HG03521 (cell line): ENCODE measurements around the gene SEMA6A.

Experiments used
- ATAC-seq: cut with Tn5 transposase; IDR thresholded peaks from one replicate; pipeline ENCODE4 v1.9.1; 2021; ENCODE audit warnings: mild to moderate bottlenecking, moderate library complexity; ENCODE audit not compliant: unreplicated experiment

SEMA6A gene

DNA sequence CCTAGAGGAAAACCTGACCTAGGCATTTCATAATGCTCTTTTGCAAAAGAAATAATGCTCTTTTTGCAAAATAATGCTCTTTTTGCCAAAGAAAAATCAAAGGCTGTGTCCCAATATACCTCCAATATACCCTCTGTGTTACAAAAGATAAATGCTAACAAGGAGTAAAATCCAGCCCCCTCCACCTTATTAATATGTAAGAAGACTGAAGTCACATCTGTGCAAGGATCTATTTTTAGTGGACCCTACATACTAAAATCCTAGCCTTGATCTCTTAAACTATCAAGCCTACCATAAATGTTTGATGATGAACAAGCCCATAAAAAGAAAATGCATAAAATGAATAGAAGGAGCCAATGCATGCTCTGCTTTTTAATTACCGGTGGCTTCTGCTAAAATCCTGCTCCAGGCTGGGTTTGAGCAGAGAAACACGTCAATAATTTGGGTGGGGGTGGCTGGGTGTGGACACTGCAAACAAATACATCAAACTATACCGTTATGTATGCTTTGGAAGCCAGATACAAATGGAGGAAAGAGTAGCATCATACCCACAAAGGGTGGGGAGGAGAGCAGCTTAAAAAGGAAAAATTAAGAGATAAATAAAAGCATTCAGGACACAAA lies 131.6 kb downstream of the SEMA6A start:
- ATAC-seq = no peak

DNA sequence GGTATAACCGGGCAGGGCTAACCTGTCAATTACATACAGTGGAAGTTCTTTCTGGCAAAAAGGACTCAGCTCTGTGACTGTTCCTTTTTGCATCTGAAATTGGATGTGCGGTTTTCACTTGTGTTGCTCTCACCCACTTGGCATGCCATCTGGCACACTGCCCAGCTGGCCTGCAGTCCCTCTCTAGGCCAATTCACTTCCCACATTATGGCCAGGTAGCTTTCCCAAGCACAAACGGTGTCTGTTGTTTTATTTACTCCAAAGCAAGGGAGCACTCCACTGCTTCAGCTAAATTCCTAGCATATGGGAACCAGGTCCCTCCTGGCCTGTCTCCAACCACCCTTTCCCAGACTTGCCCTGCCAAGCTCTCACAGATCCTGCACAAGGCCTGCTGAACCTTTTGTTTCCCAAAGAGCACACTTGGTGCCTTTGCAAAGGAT lies 132.5 kb downstream of the SEMA6A start:
- ATAC-seq = no peak

DNA sequence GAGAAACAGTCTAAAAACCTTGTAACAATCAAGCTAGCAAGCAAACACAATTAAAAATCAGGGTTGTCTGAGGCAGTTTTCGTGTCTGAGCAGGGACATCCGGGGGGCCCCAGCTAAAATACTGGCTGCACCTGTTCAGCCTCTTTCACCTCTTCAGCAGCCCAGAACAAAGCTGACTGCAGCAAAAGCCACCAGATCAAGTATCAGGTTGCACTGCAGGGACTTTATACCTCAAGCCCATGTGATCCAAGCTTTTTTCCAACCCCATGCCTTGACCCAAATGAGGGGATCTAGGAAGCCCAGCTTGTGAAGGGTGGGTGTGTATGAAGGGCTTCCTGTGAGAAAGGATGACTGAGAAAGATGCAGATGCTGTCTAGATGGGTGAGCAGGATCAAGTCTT lies 133.4 kb downstream of the SEMA6A start:
- no peak for ATAC-seq

DNA sequence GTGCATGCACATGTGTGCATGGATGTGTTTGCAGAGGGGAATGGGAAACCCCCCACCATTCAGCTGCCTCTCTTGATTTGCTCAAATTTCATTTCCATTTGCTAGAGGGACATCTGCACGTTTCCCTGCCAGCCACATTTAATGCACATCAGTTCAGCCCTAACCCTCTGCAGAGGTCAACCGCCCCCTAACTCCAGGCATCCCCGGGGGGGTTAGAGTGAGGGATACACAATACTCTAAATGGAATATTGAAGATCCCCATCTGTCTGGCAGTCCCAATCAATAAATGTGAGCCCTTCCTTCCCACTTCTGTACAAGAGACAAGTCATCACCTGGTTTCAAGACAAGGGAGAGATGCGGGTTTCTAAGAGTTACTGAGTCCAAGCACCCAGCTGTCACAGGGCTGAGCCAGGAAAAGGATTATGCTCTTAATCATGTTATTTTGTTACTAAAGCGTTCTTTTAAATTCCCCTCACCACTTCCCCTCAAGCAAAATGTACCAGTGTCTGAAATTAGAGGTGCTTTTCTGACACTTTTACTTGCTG lies 134.1 kb downstream of the SEMA6A start:
- ATAC-seq = no peak

DNA sequence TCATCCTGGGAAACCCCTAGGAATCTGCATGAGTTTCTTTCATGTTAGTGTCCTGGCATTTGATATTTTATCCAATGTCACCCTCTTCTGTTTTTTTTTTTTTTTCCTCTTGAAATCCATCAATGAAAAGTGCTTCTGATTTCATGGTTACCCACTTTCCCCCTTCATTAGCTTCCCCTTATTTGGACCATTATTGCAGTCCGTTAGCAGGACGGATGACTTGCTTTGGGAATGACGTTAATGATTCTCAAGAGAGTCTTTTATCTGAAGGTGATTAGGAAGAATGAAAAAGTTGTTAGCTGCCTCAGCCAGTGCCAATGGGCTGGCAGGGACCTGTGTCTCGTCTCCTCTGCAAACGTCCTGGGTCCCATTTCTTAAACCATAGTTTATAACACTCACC lies 134.7 kb downstream of the SEMA6A start:
- no peak for ATAC-seq

DNA sequence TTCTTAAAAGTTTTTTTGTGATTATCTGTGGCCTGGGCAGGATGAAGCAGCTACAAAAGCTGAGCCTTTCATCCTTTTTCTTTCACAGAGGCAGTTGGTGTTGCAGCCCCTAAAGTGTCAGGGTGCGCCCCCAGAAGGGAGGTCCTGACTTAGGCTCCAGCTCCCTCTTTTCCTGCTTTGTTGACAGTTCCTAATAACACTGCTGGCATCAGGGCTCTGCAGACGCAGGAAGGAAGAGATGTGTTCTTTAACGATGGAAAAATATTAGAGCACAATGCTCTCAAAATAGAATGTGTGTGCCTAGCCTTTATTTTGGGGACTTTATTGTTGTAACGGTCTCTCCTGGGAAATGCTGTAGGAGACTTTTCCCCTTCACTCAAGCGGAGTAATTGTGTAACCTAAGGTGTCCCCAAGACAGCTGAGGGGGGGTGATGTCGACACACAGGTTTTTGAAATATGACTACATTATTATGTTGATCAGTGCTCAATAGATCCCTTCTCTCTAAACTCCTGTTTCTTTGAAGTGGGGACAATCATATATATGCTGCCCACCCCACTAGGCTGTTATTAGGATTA lies 135.6 kb downstream of the SEMA6A start:
- no peak for ATAC-seq

DNA sequence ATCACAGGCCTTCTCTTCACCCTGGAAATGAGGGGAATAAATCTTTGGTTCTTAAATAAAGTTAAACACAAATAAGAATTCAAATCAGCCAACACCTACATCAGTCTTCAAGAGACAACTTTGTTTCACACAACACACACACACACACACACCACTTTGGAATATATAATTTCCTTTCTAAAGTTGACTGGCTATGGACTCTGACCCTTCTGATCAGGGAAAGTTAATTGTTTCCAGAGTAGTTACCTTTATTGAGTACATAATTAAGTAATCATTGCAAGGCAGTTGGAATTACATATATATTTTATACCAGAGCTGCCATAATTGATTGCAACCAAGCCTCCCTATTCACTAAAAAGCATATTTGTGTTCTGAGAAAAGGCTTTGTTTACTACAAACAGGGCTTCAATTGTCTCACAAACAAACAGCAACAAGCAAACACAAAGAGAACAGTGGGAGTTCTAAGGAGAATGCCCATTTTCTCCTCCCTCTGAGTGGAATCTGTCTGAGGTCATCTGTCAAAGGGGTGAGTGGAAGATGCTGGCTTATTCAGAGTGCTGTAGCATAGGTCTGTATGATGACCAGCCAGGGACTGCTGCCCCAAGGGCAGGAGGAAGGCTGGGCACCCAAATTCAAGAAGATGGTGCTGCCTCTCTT lies 136.6 kb downstream of the SEMA6A start:
- no peak for ATAC-seq

DNA sequence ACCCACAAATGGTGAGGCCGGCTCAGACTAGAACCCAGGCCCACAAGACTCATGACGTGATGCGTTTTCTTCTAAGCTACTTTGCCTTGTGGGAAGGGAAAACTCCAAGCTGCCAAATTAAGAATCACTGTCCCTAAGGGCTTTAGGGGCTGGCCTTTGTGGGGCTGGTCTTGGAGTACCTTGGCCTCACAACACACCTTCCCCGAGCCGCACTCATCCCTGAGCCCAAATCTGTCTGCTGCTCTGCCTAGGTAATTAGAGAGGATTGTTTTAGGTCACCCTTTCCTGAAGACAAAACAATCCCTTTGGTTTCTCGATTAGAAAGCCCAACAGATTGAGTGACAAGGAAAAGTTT lies 137.3 kb downstream of the SEMA6A start:
- no peak for ATAC-seq

DNA sequence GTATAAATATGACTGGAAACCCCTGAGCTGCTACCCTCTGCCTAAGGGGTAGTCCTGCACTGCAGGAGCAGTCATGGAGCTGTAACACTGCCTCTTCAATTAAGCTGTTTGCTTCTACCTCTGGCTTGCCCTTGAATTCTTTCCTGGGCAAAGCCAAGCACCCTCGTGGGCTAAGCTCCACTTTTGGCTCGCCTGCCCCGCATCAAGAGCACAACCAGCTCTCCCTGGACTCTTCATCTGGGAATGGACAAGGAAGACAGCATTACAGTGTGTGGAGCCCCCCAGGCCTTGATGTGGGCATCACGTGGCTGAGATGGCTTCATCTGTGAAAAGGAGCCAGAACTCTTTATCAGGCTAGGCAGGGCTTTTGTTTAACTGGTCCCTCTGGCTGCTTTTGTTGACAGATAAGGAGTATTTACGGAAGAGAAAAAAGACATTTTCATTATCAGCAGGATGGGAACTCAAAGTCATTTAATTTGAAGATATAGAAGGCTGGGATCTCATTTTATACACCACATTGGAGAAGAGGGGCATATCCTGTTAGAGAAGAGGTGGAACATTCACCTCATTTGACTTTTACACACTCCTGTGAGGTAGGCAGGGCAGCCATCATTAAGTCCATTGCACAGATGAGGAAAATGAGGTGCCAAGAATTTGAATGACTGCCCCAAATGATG lies 137.8 kb downstream of the SEMA6A start:
- no peak for ATAC-seq

DNA sequence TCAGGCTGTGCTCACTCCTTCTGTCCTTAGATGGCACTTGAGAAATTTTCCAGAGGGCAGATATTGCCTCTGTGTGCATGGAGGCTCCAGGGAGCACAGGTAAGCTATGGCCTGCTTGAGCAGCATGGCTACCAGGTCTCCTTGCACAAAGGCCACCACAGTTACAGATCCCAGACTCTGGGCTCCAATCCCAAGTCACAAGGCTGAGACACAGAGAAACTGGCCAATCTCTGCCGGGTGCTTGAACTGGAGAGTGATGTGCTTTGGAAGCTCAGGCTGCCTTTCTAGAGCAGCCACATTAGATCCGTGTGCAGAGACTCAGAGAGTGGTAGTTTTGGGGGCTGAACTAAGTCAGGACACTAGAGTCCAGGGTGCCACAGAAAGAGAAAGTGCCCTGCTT lies 145.7 kb downstream of the SEMA6A start:
- ATAC-seq = no peak

DNA sequence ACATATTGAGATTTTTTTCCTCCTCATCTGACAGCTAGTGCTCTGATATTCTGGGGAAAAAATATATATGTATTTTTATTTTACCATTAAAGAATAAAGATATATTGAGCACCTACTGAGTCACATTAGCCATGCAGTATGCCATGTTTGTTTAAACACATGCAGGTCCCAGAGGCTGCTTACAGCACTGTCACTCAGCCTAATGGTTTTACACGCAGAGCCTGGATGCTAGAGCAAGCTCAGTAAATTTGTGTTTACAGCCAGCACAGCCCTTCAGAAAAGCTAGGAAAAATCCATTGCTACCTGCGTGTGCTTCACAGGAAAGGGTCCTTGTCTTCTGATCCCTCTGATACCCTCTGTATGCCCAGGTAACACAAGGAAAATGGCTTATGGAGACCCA lies 146.2 kb downstream of the SEMA6A start:
- ATAC-seq = no peak

DNA sequence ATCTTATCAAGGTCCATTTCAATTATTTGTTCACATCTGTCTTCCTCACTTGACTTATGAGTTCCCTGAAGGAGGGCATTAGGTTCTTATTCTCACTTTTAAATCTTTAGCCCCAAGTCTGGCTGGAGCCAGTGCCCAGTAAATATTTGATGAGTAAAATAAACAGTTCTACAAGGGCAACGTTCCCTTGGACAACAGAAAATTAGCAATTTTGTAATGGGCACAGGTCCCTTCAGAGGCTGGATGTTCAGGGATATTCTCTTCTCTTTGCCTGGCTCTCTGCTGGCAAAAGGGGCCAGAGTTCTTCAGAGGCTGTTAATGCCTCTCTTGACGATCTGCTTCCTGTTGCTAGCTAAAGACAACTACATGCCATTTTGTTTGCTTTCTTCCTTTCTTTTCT lies 149.7 kb downstream of the SEMA6A start:
- ATAC-seq = no peak

DNA sequence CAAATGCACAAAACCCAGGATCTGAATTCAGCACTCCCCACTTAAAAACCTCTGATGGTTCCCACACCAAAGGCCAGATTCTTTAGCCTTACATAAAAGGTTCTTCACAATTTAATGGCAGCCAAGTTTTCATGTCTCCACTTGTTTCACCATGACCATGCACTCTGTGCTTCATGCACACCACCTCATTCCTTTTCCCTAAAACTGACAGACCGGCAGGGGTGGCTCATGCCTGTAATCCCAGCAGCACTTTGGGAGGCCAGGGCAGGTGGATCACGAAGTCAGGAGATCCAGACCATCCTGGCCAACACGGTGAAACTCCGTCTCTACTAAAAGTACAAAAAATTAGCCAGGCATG lies 150.4 kb downstream of the SEMA6A start:
- ATAC-seq = no peak

DNA sequence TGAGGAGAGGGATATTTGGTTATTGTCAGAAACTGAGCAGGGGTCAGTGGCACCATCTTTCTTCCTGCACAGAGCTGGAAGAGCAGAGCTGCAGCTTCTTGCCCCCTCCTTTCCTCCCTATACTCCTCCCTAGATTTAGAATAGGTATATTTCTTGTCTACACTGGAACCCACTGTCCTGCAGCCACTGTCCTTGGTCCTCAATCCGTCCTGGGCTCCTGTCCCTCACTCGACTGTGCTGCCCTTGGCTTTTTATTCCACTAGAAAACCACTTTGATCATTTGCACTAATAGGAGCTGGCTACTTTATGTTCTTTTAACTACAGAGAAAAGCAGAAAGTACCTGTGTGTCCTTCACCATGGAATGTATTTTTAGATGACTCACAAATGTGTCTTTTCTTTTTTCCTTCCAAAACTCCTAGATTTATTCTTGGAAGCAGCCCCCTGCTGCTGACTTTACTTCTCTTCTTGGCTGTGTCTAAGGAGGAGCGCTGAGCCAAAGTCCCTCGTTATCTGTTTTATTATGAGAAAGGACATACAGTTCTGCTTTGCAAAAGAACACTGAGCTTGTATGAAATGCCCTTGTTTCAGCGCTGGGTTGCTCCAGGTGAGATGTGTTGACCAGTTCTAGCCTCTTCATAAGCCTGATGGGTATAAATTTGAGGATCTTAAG lies 150.9 kb downstream of the SEMA6A start:
- no peak for ATAC-seq

DNA sequence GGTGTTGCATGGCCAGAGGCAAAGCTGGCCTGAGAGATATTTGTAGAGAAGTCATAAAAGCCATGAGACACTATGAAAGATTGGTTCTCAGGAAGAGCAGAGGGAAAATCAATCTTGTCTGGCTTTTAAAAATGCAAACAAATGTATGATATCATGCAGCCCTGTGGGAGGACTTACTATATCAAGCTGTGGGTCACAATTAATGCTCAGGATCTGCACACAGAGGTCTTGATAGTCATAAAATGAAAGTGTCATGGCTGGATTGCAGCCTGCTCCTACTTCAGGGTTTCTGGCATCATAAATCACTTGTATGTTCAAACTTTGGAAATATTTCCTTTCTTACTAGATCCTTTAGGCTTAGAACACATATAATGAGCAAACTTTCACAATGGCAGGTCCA lies 151.5 kb downstream of the SEMA6A start:
- ATAC-seq = no peak

DNA sequence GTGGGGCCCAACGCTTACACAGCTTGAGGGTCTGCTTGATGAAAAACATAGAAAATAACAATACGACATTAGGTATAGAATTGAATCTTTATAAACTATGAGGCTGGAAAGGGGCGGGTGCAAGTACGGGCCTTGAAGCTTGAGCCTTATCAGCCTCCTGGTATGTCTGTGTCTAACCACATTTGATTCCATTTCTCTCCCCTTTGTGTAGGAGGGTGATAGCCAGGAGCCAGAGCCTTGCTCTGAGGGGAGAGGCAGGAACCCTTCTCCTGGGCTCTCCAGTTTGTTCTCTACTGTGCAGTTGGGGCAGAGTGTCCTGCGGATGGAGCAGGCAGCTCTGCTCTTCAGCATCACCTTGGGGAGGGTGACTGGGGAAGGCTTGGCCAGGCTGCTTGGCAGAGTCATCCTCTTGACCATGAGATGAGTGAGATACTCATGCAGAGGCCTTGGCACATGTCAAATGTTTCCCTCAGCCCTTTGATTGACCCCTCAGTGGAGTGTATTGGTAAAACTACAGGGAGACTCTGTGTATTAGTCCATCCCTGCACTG lies 153.5 kb downstream of the SEMA6A start:
- no peak for ATAC-seq

DNA sequence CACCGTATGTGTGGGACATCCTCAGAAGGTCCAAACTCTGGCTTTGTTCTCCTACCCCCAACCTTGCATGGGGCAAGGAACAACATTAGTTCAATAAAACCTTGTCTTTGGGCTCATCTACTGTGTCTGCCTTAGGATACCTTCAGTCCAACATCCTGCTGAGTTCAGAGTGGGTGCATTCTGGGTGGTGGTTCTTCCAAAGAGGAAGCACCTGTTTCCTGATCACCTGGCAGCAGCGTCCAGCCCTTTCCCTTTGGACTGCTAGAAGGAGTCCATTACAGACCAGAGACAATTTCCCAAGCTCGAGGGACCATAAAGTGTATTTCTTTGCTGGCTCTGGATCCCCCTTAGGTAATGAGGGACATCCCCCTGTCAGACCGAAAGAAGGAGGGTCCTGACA lies 154.1 kb downstream of the SEMA6A start:
- no peak for ATAC-seq

DNA sequence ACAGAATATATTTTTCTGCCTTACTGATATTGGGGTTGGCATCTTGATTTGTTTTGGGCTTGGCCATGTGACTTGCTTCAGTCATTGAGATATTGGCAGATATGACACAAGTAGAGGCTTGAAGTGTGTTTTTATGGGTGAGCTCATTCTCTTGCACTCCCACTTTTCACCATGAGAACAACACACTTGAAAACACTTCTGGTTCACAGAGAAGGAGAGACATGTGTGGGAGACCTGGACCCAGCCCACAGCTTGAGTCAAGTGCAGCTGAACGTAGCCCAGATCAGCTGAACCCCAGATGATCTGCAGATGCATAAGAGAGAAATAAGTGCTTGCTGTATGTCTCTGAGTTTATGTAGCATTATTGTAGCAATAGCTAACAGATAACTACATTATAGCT lies 155.4 kb downstream of the SEMA6A start:
- ATAC-seq = no peak

DNA sequence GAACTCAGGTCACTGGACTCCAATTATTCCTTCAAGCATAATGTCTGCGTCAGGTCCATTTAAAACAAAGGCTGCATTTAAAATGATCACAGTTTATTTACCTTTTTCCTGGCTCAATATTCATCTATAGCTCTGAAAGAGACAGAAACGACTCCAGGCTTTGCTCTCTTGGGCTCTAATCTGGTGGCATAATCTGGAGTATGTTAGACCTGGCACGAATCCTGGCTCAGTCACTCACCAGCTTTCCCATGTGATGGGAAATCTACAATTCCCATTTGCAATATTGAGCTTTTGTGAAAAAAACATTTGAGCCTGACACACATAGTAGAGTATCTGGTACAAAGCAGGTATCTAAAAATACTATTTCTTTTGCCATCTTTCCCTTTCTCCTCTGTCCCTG lies 155.8 kb downstream of the SEMA6A start:
- ATAC-seq = no peak

DNA sequence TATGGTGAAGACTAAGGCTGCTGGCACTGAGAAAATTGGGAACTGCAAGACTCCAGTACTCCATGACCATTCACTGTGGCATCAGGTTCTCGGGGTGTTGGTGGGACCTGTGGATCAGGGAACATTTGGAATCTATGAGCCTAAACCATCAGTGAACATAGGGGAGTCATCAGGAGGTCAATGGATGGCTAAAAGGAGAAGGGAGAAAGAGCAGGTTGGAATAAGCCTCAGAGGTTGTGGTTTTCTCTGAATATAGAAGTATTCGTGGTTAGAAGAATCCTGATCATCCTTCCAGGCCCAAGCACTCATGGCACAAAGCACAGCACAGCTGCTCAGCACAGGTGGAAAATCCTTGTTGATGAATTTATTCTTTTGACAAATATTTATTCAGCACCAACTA lies 156.6 kb downstream of the SEMA6A start:
- ATAC-seq = no peak

DNA sequence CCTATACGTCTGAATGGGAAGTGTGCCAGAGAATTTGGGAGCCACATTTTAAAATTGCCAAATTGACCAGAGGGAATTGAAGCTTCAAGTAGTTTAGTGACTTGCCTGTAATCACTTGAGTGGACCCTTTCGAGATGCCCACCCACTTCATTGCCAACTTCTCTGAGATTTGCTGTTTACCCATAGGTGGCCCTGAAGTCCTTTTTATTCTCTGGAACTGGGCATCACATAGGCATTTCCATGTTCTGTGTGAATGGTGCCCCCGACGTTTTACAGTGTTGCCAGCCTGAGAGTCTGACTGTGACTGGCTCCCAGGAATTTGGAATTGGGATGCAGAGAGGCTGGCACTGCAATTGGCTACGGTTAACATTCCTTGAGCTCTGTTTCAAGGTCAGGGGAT lies 158.6 kb downstream of the SEMA6A start:
- no peak for ATAC-seq
